Measurements from ENCODE around the gene FBXW7. TPM values are rescaled to one million over a fixed set of nuclear protein-coding genes. Genes with fewer than 3 reads are reported as not detected.

FBXW7 gene
- total RNA-seq, 1 experiment from 2014 or later, result 33.5 TPM

GRCh38 chr4:152364383-152364782, 171.5 kb downstream of the FBXW7 start:
- POLR2A ChIA-PET (ENCODE audit: low non-redundant PET), result no interaction called here
- H3K4me3 ChIP-seq (ENCODE audit: low read depth, low read length, poor library complexity, severe bottlenecking), result no peak overlapping the region
- H3K27me3 ChIP-seq (replicated peaks; ENCODE audit: insufficient read depth, low read depth, low read length, poor library complexity), result no peaks in the 10 kb centered on the region
- intact Hi-C loops (cut with micrococcal nuclease; ENCODE audit: unreplicated experiment), result no loop called here
- no peak overlapping the region for H3K27ac ChIP-seq (ENCODE audit: low read depth, low read length, poor library complexity, severe bottlenecking)
- CTCF ChIA-PET, result no interaction called here
- no peak for DNase-seq (ENCODE audit: low spot score)
- TF ChIP-seq CTCF (conservative IDR thresholded peaks at IDR 0.05; ENCODE audit: low read depth, low read length) (no peak), EZH2 (IDR thresholded peaks at IDR 0.05; ENCODE audit: borderline replicate concordance, low read depth, low read length, poor library complexity, severe bottlenecking) (no peak)
- H3K36me3 ChIP-seq (ENCODE audit: insufficient read depth, low read length, poor library complexity, severe bottlenecking), result no peaks in the 10 kb centered on the region
- BruUV-seq (replicated peaks), result no TSS peak
- peaks cover 16% of the 10 kb centered on the region for H3K4me1 ChIP-seq (ENCODE audit: insufficient read depth, low read length, poor library complexity, severe bottlenecking)
- H3K9me3 ChIP-seq (ENCODE audit: low read depth, low read length, poor library complexity, severe bottlenecking), result no peaks in the 10 kb centered on the region

- CTCF ChIA-PET, result no interaction called here
- intact Hi-C loops (cut with micrococcal nuclease; ENCODE audit: unreplicated experiment), result no loop called here
- H3K4me1 ChIP-seq (ENCODE audit: insufficient read depth, low read length, poor library complexity, severe bottlenecking), result peaks cover 11% of the 10 kb centered on the region
- no peak overlapping the region for H3K4me3 ChIP-seq (ENCODE audit: low read depth, low read length, poor library complexity, severe bottlenecking)
- no peak overlapping the region for H3K27ac ChIP-seq (ENCODE audit: low read depth, low read length, poor library complexity, severe bottlenecking)
- no peaks in the 10 kb centered on the region for H3K36me3 ChIP-seq (ENCODE audit: insufficient read depth, low read length, poor library complexity, severe bottlenecking)
- no peaks in the 10 kb centered on the region for H3K27me3 ChIP-seq (replicated peaks; ENCODE audit: insufficient read depth, low read depth, low read length, poor library complexity)
- no TSS peak for BruUV-seq (replicated peaks)
- no peaks in the 10 kb centered on the region for H3K9me3 ChIP-seq (ENCODE audit: low read depth, low read length, poor library complexity, severe bottlenecking)
- TF ChIP-seq EZH2 (IDR thresholded peaks at IDR 0.05; ENCODE audit: borderline replicate concordance, low read depth, low read length, poor library complexity, severe bottlenecking), result no peak
- no peak for TF ChIP-seq CTCF (conservative IDR thresholded peaks at IDR 0.05; ENCODE audit: low read depth, low read length)
- no peak for DNase-seq (ENCODE audit: low spot score)
- POLR2A ChIA-PET (ENCODE audit: low non-redundant PET), result no interaction called here
These were observed 172.0 kb downstream of the FBXW7 start for GRCh38 chr4:152363904-152364303.

- Histone ChIP-seq H3K9me3 (ENCODE audit: low read depth, low read length, poor library complexity, severe bottlenecking) (no peaks in the 10 kb centered on the region), H3K27me3 (replicated peaks; ENCODE audit: insufficient read depth, low read depth, low read length, poor library complexity) (no peaks in the 10 kb centered on the region), H3K4me3 (ENCODE audit: low read depth, low read length, poor library complexity, severe bottlenecking) (no peak overlapping the region), H3K27ac (ENCODE audit: low read depth, low read length, poor library complexity, severe bottlenecking) (no peak overlapping the region), H3K4me1 (ENCODE audit: insufficient read depth, low read length, poor library complexity, severe bottlenecking) (peaks cover 3% of the 10 kb centered on the region), H3K36me3 (ENCODE audit: insufficient read depth, low read length, poor library complexity, severe bottlenecking) (no peaks in the 10 kb centered on the region)
- intact Hi-C loops (cut with micrococcal nuclease; ENCODE audit: unreplicated experiment), result no loop called here
- no peak for DNase-seq (ENCODE audit: low spot score)
- CTCF ChIA-PET, result no interaction called here
- POLR2A ChIA-PET (ENCODE audit: low non-redundant PET), result no interaction called here
- TF ChIP-seq CTCF (conservative IDR thresholded peaks at IDR 0.05; ENCODE audit: low read depth, low read length) (no peak), EZH2 (IDR thresholded peaks at IDR 0.05; ENCODE audit: borderline replicate concordance, low read depth, low read length, poor library complexity, severe bottlenecking) (no peak)
- BruUV-seq (replicated peaks), result no TSS peak
These were observed 172.8 kb downstream of the FBXW7 start for GRCh38 chr4:152363086-152363485.
